T follicular helper cell (primary cell): Measurements from ENCODE around the gene RTTN.
"Not testable (repeated sequence)": the region's sequence is repeated elsewhere in the genome, so short reads cannot be mapped to it uniquely, and the experiment has no call there.

ENCODE experiments used
- DNase-seq: peaks from one replicate; pipeline ENCODE4 v3.0.0-alpha.2; 2020; ENCODE audit warnings: low read depth
- total RNA-seq, 2 experiments: gene quantifications; one replicate each; lab custom pipeline; 2026; lab: John Stamatoyannopoulos, UW

The RTTN gene, protein sequence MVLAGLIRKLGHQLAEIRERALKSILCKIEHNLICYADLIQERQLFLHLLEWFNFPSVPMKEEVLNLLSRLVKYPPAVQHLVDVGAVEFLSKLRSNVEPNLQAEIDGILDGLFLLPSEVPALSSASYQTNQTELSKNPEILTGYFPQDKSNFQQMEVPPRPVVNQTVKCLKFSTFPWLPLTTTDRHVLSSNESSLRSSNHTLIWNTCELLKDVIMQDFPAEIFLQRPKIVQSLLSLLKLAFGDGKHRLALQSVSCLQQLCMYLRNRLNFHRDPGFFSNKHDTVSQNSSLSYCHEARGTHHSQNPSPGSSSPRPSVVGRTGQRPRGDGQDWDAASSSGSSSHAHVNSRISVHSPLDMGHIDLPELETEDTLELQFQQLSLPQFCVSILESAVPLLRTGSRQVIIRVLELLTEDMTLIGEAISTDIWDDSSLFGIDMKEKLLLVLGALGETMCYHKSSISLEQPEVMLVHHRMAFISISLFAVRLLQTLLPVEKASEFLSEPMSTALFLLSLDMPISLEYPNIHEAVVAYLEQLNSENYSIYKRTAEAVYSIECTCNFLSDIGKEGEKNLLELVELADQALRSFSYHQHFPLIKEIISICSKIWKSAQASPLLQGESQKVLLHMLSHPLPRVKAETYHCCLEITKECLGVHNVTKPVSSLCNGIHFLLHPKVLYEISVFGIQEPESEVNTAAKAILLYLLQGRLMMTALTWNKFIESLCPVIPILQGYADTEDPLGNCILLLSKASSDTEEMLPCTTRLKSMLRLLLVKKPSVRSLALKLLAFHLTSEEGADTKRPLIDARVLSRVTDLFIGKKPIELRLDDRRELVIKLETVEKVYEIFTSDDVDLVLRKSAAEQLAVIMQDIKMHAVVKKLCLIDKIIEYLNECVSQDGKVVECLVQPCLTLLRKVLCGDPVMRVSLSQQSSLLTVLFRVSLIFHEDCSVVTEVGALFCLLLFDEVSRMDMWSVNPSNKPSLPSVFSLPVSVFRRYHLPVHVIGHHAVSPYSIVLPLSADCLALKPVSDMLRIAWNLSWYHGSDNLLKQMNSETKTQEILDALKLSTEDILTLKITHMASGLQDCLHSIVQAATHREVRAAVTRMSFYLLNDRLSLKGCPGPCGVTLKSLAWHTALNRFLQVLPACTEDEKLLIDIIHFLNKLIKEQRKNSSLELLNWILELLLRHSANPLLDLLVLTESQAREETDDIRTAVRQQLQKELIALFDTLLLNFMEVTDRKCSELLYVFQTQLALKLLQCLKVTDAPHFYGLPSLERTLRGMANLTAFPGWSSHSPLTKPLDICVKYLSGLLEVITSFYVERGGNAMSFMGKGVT (N-terminal part only)
- 34.5 to 50.5 reads per million in 2 experiments for total RNA-seq

GRCh38 chr18:70205421-70206397 lies at the start of gene RTTN:
TSS of gene RTTN (minus strand) at chr18:70205687. CDS start at chr18:70205658, 29 bp downstream.
- peak; percentile 85 for DNase-seq

DNA sequence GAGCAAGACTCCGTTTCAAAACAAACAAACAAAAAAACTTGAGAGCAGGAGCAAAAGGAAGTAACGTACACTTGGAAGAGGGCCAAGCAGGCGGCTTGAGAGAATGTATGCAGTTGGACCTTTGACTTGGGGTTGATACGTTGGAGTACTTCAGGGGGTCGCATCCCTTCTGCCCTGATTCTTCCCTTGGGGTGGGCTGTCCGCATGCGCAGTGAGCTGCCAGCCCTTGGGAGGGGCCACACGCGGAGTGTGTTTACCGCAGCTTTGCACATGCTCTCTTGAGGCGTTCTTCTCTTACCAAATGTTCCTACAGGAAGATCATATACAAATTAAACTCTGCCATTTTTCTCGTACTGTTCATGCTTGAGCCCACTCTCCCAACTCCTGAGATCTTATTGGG lies 45.3 kb upstream of the RTTN start:
- no peak for DNase-seq

DNA sequence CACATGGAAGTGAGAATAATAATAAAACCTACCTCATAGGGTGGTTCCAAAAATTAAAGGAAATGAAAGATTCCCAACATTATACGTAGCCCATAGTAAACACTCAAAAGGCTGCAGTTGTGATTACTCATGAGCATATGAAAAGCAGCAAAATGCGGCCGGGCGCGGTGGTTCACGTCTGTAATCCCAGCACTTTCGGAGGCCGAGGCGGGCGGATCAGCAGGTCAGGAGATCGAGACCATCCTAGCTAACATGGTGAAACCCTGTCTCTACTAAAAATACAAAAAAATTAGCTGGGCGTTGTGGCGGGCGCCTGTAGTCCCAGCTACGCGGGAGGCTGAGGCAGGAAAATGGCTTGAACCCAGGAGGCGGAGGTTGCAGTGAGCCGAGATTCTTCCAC lies 44.4 kb upstream of the RTTN start:
- DNase-seq = not testable (repeated sequence)

DNA sequence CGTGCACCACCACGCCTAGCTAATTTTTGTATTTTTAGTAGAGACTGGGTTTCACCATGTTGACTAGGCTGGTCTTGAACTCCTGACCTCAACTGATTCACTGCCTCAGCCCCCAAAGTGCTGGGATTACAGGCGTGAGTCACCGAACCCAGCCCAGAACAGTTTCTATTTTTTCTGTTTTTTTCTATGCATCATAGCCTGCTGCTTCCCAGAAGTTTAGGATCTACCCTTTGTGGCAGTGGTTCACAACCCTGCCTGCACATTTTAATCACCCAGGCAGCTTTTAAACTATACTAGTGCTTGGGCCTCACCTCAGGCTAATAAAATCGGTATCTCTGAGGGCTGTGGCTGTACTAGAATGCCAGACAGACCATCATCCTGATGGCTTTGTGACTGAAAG lies 43.6 kb upstream of the RTTN start:
- DNase-seq = no peak

DNA sequence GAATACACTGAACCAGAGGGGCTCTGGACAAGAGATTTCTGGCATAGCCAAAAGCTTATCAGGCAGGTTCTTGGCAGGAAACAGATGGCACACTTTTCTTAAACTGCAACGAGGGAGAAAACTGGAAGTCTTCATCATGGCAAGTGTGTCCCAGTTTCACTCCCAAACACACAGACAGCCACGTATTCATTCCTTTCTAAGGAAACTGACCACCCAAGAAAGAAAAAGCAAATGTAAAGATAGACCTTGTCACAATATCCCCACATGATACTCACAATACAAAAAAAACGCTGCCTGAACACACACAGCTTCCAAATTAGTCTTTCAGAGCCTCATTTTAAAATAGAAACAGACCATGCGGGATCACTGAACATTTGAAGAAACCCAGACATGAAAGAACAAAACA lies 40.6 kb upstream of the RTTN start:
- no peak for DNase-seq

DNA sequence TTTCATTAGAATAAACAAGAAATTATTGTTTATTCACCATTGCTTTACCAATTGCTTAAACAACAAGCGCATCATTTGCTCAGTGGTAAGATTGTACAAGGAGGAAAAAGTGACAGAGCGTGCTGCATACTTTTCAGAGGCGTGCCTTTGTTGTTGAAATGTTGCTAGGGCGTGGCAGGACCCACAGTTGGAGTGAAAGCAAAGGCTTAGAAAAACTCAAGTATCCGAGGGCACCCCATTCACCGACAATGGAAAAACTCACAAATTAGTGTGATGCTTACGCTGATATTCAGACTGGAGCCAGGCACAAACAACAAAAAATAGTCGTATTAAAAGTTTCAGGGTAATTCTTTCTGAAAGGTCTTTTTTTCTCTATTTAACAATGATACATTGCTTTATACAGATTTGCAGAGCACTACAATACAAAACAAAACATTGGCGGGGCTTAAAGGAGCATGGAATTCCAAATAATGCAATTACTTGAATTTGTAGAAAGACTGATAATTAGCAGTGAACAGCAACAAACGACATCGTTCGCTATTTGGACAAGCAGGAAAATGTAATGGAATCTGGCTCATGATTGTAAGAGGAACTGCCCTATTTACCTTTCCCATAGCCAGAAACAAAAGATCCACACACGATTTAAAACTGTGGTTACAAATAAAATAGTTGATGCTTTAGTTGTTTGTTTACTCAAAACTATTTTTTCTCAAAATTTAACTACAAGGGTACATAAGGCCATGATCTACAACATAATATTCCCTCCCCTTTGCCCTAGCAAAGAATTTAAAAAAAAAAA lies 37.8 kb upstream of the RTTN start:
- DNase-seq = no peak

GRCh38 chr18:70236921-70237320 lies 31.4 kb upstream of the RTTN start:
- DNase-seq = not testable (repeated sequence)

- DNase-seq = no peak
Measured at GRCh38 chr18:70235478-70235877, 30.0 kb upstream of the RTTN start.

- no peak for DNase-seq
Measured at GRCh38 chr18:70234667-70235459, 29.4 kb upstream of the RTTN start.

DNA sequence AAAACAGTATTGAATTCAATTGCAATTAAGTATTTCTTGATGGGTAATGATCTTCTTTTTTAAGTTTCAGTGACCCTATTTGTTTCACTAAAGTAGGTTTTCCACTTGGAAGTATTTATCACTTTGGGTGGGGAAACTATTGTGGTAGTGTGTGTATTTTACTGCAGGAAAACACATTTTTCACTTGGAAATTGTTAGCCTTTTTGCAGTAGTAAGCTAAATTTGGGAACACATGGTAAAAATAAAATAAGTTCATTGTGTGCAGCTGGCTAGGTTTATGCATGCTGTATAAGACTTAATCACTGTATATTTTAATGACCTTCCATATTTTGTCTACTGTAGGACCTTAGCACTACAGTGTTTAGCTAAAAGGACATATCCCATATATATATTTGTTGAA lies 28.5 kb upstream of the RTTN start:
- no peak for DNase-seq

GRCh38 chr18:70232261-70232660 lies 26.8 kb upstream of the RTTN start:
- DNase-seq = no peak

DNA sequence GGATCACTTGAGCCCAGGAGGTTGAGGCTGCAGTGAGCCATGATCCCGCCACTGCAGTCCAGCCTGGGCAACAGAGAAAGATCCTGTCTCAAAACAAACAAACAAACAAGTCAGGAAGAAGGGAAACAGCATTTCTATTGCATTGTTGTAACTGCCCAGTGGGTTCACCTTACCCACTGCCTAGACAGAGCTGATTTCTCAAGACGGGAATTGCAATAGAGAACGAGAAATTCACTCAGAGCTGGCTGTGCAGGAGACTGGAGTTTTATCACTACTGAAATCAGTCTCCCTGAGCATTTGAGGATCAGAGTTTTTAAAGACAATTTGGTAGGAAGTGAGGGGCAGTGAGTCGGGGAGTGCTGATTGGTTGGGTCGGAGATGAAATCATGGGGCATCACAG lies 24.2 kb upstream of the RTTN start:
- DNase-seq = no peak

- DNase-seq = no peak
Measured at GRCh38 chr18:70228536-70228935, 23.0 kb upstream of the RTTN start.

DNA sequence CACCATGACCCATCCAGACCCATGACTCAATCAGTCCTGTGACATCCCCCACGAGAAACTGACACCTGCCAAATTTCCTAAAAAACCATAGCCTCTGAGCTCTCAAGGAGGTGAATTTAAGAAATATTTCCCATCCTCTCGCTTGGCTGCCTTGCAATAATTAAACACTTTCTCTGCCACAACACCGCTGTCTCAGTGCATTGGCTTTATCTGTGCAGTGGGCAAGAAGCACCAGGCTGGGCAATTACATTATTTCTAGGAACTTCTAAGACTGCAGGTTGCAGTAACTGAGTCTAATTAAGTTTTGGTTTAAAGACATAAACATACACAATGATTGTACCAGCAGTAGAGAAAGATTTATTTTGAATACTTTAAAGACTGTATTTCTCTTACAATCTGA lies 22.0 kb upstream of the RTTN start:
- no peak for DNase-seq

- DNase-seq = no peak
Measured at GRCh38 chr18:70221915-70222278, 16.4 kb upstream of the RTTN start.

- no peak for DNase-seq
Measured at GRCh38 chr18:70221156-70221914, 15.8 kb upstream of the RTTN start.

GRCh38 chr18:70220628-70221027 lies 15.1 kb upstream of the RTTN start:
- no peak for DNase-seq

DNA sequence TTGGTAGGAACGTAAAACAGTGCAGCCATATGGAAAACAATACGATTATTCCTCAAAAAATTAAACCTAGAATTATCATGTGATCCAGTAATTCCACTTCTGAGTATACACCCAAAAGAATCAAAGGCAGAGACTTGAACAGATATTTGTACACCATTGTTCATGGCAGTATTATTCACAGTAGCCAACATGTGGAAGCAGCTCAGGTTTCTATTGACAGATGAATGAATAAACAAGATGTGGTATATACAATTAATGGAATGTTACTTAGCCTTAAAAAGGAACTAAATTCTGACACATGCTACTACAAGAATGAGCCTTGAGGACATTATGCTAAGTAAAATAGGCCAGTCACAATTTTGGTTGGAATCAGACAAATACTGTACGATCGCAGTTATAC lies 14.2 kb upstream of the RTTN start:
- no peak for DNase-seq
